C4-2B (cell line): Measurements from ENCODE around the gene EVC.

Experiments used
- ZFX ChIP-seq: fragments of 450-650 bp; IDR thresholded peaks from 2 replicates; pipeline ENCODE4 v1.6.1; 2017
- TF ChIP-seq, protein P1 (sequence below): fragments of 450-650 bp; conservative IDR thresholded peaks from 2 replicates; pipeline ENCODE4 v1.5.1; 2017; ENCODE audit warnings: mild to moderate bottlenecking

- TF ChIP-seq, protein P1, sequence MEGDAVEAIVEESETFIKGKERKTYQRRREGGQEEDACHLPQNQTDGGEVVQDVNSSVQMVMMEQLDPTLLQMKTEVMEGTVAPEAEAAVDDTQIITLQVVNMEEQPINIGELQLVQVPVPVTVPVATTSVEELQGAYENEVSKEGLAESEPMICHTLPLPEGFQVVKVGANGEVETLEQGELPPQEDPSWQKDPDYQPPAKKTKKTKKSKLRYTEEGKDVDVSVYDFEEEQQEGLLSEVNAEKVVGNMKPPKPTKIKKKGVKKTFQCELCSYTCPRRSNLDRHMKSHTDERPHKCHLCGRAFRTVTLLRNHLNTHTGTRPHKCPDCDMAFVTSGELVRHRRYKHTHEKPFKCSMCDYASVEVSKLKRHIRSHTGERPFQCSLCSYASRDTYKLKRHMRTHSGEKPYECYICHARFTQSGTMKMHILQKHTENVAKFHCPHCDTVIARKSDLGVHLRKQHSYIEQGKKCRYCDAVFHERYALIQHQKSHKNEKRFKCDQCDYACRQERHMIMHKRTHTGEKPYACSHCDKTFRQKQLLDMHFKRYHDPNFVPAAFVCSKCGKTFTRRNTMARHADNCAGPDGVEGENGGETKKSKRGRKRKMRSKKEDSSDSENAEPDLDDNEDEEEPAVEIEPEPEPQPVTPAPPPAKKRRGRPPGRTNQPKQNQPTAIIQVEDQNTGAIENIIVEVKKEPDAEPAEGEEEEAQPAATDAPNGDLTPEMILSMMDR: no peak
- no peak for TF ChIP-seq ZFX
Measured at GRCh38 chr4:5720980-5721379, 10.0 kb downstream of the EVC start.
